ENCODE results near the gene EPB42.

Gene EPB42

DNA sequence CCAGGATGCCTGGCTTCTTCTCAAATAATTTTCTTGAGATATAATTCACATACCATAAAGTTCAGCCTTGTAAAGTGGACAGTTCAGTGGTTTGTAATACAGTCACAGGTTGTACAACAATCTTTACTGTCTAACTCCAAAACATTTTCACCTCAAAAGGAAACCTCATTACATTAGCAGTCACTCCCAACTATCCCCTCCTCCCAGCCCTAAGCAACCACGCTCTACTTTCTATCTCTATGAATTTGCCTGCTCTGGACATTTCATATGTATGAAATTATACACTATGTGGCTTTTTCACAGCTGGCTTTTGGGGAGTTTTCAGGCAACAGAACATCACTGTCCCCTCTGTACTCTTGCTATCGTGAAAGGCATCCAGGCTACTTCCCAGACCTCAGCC lies 28.4 kb upstream of the EPB42 start:
- peak overlapping the region; percentile 35 for H3K27ac ChIP-seq
- H3K36me3 ChIP-seq (replicated peaks), result no peaks in the 10 kb centered on the region

DNA sequence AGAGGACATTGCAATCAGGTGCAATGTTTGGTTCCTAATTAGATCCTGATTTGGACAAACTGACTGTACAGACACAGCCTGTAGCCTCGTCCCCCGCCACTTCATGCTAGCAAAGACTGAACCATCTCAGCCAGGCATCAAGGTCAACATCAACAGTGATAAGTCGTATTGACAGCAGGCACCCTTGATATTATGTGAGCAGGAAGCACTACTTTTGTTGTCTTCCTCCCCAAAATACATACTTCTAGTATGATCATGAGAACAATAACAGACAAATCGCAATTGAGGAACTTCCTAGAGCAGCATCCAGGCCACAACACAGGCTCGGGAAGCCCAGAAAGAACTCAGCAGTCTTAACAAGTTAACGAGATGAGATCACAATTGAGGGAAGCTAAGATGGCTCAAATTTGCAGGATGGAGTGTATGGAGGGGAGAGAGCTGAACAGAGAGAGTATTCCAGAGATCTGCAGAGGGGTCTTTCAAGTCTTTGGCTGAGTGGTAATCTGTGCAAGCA lies 25.5 kb upstream of the EPB42 start:
- no peak overlapping the region for H3K4me3 ChIP-seq (ENCODE audit: low read depth, low read length)
- TF ChIP-seq, protein P1, sequence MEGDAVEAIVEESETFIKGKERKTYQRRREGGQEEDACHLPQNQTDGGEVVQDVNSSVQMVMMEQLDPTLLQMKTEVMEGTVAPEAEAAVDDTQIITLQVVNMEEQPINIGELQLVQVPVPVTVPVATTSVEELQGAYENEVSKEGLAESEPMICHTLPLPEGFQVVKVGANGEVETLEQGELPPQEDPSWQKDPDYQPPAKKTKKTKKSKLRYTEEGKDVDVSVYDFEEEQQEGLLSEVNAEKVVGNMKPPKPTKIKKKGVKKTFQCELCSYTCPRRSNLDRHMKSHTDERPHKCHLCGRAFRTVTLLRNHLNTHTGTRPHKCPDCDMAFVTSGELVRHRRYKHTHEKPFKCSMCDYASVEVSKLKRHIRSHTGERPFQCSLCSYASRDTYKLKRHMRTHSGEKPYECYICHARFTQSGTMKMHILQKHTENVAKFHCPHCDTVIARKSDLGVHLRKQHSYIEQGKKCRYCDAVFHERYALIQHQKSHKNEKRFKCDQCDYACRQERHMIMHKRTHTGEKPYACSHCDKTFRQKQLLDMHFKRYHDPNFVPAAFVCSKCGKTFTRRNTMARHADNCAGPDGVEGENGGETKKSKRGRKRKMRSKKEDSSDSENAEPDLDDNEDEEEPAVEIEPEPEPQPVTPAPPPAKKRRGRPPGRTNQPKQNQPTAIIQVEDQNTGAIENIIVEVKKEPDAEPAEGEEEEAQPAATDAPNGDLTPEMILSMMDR (IDR thresholded peaks at IDR 0.05; ENCODE audit: low read depth, low read length, missing control alignments), result no peak
- no peak overlapping the region for H3K27ac ChIP-seq
- in situ Hi-C loops (cut with HindIII; ENCODE audit: low pct_ligation_motif_present, low sequenced_read_pairs), result no loop called here
- H3K27me3 ChIP-seq (replicated peaks), result peaks cover 14% of the 10 kb centered on the region
- no peaks in the 10 kb centered on the region for H3K36me3 ChIP-seq (replicated peaks)
- DNase-seq, result no peak

More for the DNA sequence above, 28.4 kb upstream of the EPB42 start:
- Histone ChIP-seq H3K4me3 (ENCODE audit: low read depth, low read length) (no peak overlapping the region), H3K27me3 (replicated peaks) (peaks cover 9% of the 10 kb centered on the region)
- no peak for DNase-seq
- TF ChIP-seq, protein P1 (IDR thresholded peaks at IDR 0.05; ENCODE audit: low read depth, low read length, missing control alignments), result no peak
- in situ Hi-C loops (cut with HindIII; ENCODE audit: low pct_ligation_motif_present, low sequenced_read_pairs), result no loop called here

DNA sequence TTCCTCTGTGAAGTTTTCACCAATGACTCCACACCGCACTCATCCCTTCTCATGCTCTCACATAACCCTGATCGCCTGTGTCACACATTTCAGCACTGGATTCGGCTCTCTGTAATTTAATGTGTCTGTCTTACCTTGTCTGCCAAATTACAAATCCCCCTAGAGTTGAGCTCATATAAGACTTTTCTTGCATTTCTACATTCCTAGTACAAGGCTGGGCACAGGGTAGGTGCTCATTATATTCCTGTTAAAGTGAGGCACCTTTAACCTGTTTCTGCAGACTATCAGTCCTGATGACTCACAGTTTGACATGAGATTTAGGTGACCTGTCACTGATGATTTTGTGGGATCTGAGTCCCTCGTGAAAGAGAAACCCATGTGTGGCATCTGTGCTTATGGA lies 23.3 kb upstream of the EPB42 start:
- in situ Hi-C loops (cut with HindIII; ENCODE audit: low pct_ligation_motif_present, low sequenced_read_pairs), result no loop called here

DNA sequence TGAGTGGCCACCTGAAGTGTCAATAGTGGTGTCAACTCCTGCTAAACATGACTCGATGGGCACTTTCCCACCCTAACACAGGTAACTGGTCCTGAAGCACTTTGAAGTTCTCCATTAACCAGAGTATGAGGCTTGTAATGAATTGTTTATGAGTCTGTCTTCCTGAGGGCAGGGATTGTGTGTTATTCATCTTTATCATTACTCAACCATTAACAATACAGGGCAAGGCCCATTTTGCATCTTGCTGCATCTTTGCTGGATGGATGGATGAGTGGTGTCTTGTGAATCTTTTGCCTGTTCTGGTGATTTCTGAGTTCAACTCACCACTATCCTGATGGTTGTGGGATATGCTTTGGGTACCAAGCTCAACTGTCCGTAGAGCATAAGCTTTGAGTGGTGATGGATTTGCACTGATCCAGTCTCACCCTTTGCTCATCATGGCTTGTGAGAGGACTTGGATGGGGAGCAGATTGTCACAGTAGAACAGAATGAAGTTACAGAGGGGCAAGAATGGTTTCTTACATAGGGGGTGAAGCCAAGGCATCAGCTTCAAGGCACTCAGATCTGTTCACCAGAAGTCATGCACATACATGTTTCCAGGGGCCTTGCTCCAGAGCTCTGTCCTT lies 22.3 kb upstream of the EPB42 start:
- Histone ChIP-seq H3K36me3 (replicated peaks) (no peaks in the 10 kb centered on the region), H3K27me3 (replicated peaks) (peaks cover 17% of the 10 kb centered on the region), H3K4me3 (ENCODE audit: low read depth, low read length) (no peak overlapping the region), H3K27ac (no peak overlapping the region)
- DNase-seq, result no peak
- TF ChIP-seq, protein P1 (IDR thresholded peaks at IDR 0.05; ENCODE audit: low read depth, low read length, missing control alignments), result no peak
- in situ Hi-C loops (cut with HindIII; ENCODE audit: low pct_ligation_motif_present, low sequenced_read_pairs), result no loop called here

More for the DNA sequence above, 23.3 kb upstream of the EPB42 start:
- no peak overlapping the region for H3K4me3 ChIP-seq (ENCODE audit: low read depth, low read length)
- DNase-seq, result no peak
- H3K27me3 ChIP-seq (replicated peaks), result peaks cover 15% of the 10 kb centered on the region
- H3K27ac ChIP-seq, result no peak overlapping the region
- H3K36me3 ChIP-seq (replicated peaks), result no peaks in the 10 kb centered on the region
- TF ChIP-seq, protein P1 (IDR thresholded peaks at IDR 0.05; ENCODE audit: low read depth, low read length, missing control alignments), result no peak

DNA sequence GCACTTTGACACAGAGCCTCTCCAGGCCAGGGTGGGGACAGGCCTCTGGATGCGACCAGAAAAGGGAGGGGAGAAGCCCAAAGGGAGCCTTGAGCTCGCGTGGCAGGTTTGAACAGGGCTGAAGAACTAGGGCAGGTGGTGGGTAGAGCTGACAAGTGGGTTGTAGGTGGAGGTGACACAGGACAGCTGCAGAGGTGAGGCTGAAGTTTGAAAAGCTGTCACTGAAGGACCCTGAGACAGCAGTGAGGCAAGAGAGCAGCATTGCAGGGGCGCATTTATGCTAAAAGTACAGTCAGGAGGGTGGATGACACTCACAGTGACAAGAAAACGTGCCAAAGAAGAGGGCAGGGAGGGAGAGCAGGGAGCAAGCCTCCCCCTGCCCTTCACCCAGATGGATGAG lies 21.8 kb upstream of the EPB42 start:
- Histone ChIP-seq H3K27me3 (replicated peaks) (peaks cover 17% of the 10 kb centered on the region), H3K4me3 (ENCODE audit: low read depth, low read length) (no peak overlapping the region)

More for the DNA sequence above, 21.8 kb upstream of the EPB42 start:
- no peak for DNase-seq
- no peaks in the 10 kb centered on the region for H3K36me3 ChIP-seq (replicated peaks)
- TF ChIP-seq, protein P1 (IDR thresholded peaks at IDR 0.05; ENCODE audit: low read depth, low read length, missing control alignments), result no peak
- H3K27ac ChIP-seq, result no peak overlapping the region
- in situ Hi-C loops (cut with HindIII; ENCODE audit: low pct_ligation_motif_present, low sequenced_read_pairs), result no loop called here
